Stomach smooth muscle (tissue), 2 donors: ENCODE measurements around the gene NBAS.
"Not testable (repeated sequence)": the region's sequence is repeated elsewhere in the genome, so short reads cannot be mapped to it uniquely, and the experiment has no call there.

Experiments
- H3K27ac ChIP-seq: one replicate; pipeline ENCODE4 v1.7.0; 2013; ENCODE audit warnings: mild to moderate bottlenecking, low read length, inconsistent platforms
- H3K27me3 ChIP-seq, 2 donors: one replicate each; pipeline ENCODE4 v1.7.0; 2013; ENCODE audit warnings: low read length in 2 of 2; ENCODE audit not compliant: insufficient read depth in 2 of 2, control insufficient read depth in 1 of 2
- H3K36me3 ChIP-seq, 2 donors: one replicate each; pipeline ENCODE4 v1.7.0; 2013; ENCODE audit warnings: low read length in 2 of 2; ENCODE audit not compliant: control insufficient read depth in 2 of 2, insufficient read depth in 2 of 2
- H3K4me1 ChIP-seq: one replicate; pipeline ENCODE4 v1.7.0; 2013; ENCODE audit warnings: low read length; ENCODE audit not compliant: control insufficient read depth, insufficient read depth
- H3K4me3 ChIP-seq, 2 donors: one replicate each; pipeline ENCODE4 v1.7.0; 2013; ENCODE audit warnings: low read length in 2 of 2
- H3K9ac ChIP-seq, 2 donors: one replicate each; pipeline ENCODE4 v1.7.0; 2013; ENCODE audit warnings: low read length in 2 of 2, mild to moderate bottlenecking in 1 of 2
- H3K9me3 ChIP-seq, 2 donors: one replicate each; pipeline ENCODE4 v1.7.0; 2013; ENCODE audit warnings: low read length in 2 of 2; ENCODE audit not compliant: control insufficient read depth in 2 of 2
- donor health status: healthy.
- donor health status: Pancreatic carcinoma.

Gene NBAS

DNA sequence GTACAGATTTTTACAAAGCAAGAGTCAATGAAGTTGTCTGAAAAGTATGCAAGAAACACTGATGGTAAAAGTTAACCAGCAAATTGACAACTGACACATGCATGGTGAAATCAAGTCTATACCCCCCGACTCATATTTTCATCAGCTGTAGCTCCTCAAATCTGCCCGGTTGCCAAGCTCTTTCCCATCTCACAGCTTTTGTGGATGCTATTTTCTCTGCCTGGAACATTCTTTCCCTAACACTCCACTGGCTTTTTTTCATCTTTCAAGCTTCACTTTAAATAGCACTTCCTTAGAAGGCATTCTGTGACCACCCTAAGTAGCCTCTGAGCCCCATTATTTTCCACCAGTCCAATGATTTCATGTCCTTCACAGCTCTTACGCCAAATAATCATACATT, 18.1 kb downstream of the NBAS start:
- no peaks in the 10 kb centered on the region for H3K9me3 ChIP-seq
- H3K36me3 ChIP-seq: peaks cover 0 to 2% of the 10 kb centered on the region in 2 donors
- no peaks in the 10 kb centered on the region for H3K4me1 ChIP-seq
- H3K27ac ChIP-seq: no peak overlapping the region
- no peak overlapping the region for H3K9ac ChIP-seq
- H3K27me3 ChIP-seq: no peaks in the 10 kb centered on the region
- no peak overlapping the region for H3K4me3 ChIP-seq

DNA sequence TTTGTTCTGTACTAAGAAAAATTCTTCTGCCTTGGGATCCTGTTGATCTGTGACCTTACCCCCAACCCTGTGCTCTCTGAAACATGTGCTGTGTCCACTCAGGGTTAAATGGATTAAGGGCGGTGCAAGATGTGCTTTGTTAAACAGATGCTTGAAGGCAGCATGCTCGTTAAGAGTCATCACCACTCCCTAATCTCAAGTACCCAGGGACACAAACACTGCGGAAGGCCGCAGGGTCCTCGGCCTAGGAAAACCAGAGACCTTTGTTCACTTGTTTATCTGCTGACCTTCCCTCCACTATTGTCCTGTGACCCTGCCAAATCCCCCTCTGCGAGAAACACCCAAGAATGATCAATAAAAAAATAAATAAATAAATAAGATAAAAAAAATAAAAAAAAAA, 18.9 kb downstream of the NBAS start:
- not testable (repeated sequence) for H3K9me3 ChIP-seq, H3K27ac ChIP-seq, H3K36me3 ChIP-seq, H3K9ac ChIP-seq, H3K4me3 ChIP-seq, H3K4me1 ChIP-seq, H3K27me3 ChIP-seq

DNA sequence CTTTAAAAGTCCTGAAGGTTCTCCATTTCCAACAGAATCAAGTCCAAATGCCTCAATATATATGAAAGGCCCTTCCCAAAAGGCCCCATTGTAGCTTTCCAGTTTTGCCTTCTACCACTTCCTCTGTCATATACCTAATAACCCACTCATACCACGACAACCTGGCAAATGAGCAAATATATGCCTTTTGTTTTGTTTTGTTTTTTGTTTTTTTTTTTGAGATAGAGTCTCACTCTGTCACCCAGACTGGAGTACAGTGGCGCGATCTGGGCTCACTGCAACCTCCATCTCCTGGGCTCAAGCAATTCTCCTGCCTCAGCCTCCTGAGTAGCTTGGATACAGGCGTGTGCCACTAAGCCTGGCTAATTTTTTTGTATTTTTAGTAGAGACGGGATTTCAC, 20.6 kb downstream of the NBAS start:
- H3K27me3 ChIP-seq, H3K9me3 ChIP-seq, H3K4me1 ChIP-seq, H3K27ac ChIP-seq, H3K9ac ChIP-seq, H3K4me3 ChIP-seq, H3K36me3 ChIP-seq: not testable (repeated sequence)

DNA sequence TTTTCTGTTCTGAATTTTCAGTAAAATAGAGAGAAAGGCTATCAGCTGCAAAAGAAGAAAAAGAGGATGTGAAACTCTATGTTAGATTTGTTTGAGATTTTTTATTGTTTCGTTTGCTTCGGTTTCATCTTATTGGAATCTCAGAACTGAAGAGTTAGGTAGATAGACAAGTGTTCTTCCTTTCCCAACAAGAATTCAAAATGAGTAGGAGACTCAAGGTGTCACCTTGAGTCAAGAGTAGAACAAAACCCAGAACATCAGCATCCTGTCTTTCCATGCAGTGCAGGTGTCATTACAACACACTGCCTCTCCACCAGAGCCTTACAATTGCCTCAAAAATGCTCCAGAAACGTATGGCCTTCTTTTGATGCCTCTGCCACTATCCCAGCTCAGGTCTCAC, 21.1 kb downstream of the NBAS start:
- Histone ChIP-seq H3K9me3 (no peaks in the 10 kb centered on the region), H3K4me3 (no peak overlapping the region), H3K27ac (no peak overlapping the region), H3K27me3 (no peaks in the 10 kb centered on the region), H3K9ac (no peak overlapping the region), H3K36me3 (peaks cover 0 to 2% of the 10 kb centered on the region in 2 donors), H3K4me1 (no peaks in the 10 kb centered on the region)

DNA sequence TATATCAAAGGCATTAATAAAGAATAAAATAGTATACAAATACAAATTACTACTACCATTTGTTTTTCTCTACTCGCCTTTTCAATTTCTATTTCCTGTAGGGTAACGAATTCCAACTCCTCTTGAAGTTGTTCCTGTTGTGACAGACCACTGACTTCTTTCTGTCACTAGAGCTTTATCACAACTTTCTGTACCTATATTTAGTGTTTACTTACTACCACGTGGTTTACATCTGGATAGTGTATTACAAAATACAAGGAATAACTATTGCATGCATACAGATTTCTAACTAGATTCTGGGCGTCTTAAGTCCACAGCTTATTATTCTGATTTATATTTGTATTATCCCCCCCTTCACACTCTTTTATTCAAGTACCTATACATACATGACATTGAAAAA, 22.3 kb downstream of the NBAS start:
- H3K4me3 ChIP-seq: no peak overlapping the region
- H3K9ac ChIP-seq: no peak overlapping the region
- no peaks in the 10 kb centered on the region for H3K9me3 ChIP-seq
- no peaks in the 10 kb centered on the region for H3K27me3 ChIP-seq
- no peak overlapping the region for H3K27ac ChIP-seq
- peaks cover 4 to 7% of the 10 kb centered on the region in 2 donors for H3K36me3 ChIP-seq
- H3K4me1 ChIP-seq: no peaks in the 10 kb centered on the region

DNA sequence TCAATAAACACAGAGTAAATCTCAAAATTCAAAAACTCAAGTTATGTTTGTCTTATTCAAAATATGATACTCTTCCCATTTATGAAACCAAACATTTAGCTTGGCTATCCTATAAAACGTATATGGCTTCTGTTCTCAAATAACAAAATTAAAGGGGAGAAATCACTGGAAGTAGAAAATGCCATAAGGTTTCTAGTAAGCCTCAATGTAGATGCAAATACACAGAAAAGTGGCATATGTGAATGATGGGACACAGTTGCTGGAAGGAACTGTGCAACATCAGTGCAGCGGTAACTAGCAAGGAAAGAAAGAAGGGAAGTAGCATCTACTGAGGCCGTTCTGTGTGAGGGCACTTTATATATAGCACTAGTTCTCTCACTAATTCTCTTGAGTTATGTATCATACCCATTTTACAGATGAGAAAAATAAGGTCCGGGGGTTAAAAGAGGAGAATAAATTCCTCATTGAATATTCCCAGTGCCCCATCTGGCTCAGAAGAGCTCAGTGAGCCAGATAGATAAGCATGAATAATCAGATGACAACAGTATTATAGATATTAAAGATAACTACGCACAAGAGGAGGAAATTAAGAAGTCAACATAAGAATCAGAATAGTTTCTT, 27.2 kb downstream of the NBAS start:
- no peaks in the 10 kb centered on the region for H3K9me3 ChIP-seq
- H3K27ac ChIP-seq: no peak overlapping the region
- H3K4me1 ChIP-seq: no peaks in the 10 kb centered on the region
- H3K27me3 ChIP-seq: no peaks in the 10 kb centered on the region
- peaks cover 7 to 13% of the 10 kb centered on the region in 2 donors for H3K36me3 ChIP-seq
- no peak overlapping the region for H3K4me3 ChIP-seq
- no peak overlapping the region for H3K9ac ChIP-seq

DNA sequence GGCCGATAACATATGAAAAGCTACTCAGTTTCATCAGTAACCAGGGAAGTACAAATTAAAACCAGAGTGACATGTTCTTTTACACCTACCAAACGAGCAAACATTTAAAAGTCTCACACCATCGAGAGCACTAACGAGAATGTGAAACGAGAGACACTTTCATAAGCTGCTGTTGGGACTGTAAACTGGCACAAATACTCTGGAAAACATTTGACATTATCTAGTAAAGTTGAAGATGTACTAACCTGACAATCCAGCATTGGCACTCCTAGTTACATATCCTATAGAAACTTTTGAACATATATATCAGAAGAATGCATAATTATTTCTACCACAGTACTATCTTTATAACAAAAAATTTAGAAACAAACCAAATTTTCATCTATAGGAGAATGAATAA, 28.1 kb downstream of the NBAS start:
- Histone ChIP-seq H3K4me3 (no peak overlapping the region), H3K4me1 (no peaks in the 10 kb centered on the region), H3K9me3 (no peaks in the 10 kb centered on the region), H3K36me3 (peaks cover 7 to 13% of the 10 kb centered on the region in 2 donors), H3K9ac (no peak overlapping the region), H3K27ac (no peak overlapping the region), H3K27me3 (no peaks in the 10 kb centered on the region)

DNA sequence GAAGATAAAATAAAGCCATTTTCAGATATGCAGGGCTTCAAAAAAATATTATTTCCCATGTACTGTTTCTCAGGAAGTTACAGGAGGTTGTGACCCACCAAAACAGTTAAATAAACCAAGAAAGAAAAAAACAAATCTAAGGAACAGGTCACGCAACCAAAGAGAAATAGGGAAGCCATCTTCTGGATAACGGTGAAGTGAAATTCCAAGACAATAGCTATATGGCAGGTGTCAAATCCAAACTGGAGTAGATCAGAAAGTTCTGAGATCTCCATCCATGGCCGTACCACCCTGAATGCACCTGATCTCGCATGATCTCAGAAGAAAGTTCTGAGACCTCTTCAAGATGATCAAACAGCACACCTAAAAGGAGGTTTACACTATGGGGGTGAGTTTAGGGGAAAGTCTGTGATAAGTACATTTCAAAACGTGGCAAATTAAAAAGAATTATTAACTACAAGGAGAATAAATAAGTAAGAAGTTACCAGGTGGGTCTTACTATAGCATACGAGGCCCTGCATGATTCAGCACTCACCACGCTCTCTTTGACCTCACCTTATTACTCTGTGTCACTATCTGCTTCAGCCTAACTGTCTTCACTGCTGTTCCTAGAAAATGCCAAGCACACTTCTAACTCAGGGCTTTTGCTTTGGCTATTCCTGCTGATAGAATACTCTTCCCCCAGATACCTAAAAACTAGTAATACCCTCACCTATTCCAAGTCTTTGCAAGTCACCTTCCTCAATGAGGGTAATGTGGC, 29.9 kb downstream of the NBAS start:
- H3K27me3 ChIP-seq: no peaks in the 10 kb centered on the region
- H3K4me1 ChIP-seq: no peaks in the 10 kb centered on the region
- no peaks in the 10 kb centered on the region for H3K9me3 ChIP-seq
- H3K9ac ChIP-seq: no peak overlapping the region
- peaks cover 8 to 16% of the 10 kb centered on the region in 2 donors for H3K36me3 ChIP-seq
- H3K27ac ChIP-seq: no peak overlapping the region
- no peak overlapping the region for H3K4me3 ChIP-seq

DNA sequence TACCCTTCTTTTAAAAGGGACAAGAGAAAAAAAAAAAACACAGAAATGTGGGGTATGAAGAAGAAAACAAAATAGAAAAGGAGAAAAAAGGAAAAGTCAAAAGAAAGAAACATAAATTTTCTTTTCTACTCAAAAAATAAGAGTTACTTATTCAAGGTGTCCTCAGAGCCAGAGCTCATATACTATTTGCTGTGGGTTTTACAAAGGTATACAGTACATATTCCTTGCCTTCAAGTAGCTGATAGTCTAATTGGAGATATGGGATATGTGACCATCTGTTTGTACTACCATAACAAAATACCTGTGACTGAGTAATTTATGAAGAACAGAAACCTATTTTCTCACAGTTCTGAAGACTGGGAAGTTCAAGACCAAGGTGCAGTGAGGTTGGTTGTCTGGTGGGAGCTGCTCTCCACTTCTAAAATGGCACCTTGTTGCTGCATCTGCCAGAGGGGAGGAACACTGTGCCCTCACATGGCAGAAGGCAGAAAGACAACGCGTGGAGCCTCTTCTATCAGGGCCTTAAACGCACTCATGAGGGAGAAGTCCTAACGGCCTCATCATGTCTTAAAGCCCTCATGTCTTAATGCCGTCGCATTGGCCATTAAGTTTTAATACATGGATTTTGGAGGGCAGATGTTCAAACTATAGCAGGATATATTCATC, 33.9 kb downstream of the NBAS start:
- peaks cover 2 to 6% of the 10 kb centered on the region in 2 donors for H3K36me3 ChIP-seq
- H3K27ac ChIP-seq: no peak overlapping the region
- no peaks in the 10 kb centered on the region for H3K9me3 ChIP-seq
- no peaks in the 10 kb centered on the region for H3K27me3 ChIP-seq
- H3K4me1 ChIP-seq: no peaks in the 10 kb centered on the region
- no peak overlapping the region for H3K9ac ChIP-seq
- H3K4me3 ChIP-seq: no peak overlapping the region

DNA sequence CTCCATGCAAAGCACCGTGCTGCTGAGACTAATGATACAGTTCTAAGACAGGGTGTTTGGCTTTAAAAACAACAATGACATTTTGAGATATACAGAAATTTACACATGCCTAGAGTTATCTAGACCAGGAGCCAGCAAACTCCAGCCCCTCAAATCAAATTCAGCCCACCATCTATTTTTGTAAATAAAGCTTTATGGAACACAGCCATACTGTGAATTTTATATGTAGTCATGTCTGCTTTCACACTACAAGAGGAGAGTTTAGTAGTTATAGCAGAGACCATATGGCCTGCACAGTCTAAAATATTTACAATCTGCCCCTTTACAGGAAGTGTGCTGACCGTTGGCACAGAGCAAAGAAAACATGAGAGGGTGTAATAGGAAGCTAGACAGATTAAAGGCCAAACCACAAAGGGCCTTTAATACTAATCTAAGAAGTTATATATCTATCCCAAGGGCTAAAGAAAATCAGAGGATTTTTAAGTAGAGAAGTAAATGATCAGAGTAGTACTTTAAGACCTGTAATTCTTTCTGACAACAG, 39.4 kb downstream of the NBAS start:
- Histone ChIP-seq H3K9me3 (no peaks in the 10 kb centered on the region), H3K4me3 (no peak overlapping the region), H3K36me3 (no peaks in the 10 kb centered on the region), H3K27me3 (no peaks in the 10 kb centered on the region), H3K4me1 (no peaks in the 10 kb centered on the region), H3K9ac (no peak overlapping the region), H3K27ac (no peak overlapping the region)

DNA sequence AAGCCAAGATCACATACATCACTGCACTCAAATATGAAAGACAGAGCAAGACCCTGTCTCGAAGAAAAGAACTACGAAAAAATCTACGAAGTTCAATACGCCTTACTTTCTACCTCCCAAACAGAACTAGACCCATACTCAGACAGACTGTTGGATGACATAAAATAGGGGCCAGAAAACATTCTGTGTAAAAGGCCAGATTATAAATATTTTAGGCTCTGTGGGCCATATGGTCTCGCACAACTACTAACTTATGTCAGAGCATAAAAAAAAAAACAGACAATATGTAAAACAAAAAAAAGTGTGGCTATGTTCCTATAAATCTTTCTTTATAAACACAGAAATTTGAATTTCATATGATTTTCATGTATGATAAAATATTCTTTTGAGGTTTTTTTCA, 40.8 kb downstream of the NBAS start:
- H3K4me3 ChIP-seq: no peak overlapping the region
- H3K36me3 ChIP-seq: no peaks in the 10 kb centered on the region
- H3K27me3 ChIP-seq: no peaks in the 10 kb centered on the region
- no peak overlapping the region for H3K27ac ChIP-seq
- no peak overlapping the region for H3K9ac ChIP-seq
- H3K4me1 ChIP-seq: no peaks in the 10 kb centered on the region
- H3K9me3 ChIP-seq: no peaks in the 10 kb centered on the region
